PFSK-1 (cell line): Measurements from ENCODE around the gene FLT4.

Source experiments
- POLR2AphosphoS5 ChIP-seq: IDR thresholded peaks from 2 replicates; pipeline ENCODE4 v1.6.1; 2012; ENCODE audit warnings: low read depth, mild to moderate bottlenecking, control low read depth, low read length, moderate library complexity
- SIN3A ChIP-seq: IDR thresholded peaks from 2 replicates; pipeline ENCODE4 v1.6.1; 2012; ENCODE audit warnings: mild to moderate bottlenecking, low read length, moderate library complexity, borderline replicate concordance; ENCODE audit not compliant: insufficient read depth
- TAF1 ChIP-seq: IDR thresholded peaks from 2 replicates; pipeline ENCODE4 v1.6.1; 2012; ENCODE audit warnings: low read length, control low read depth, borderline replicate concordance; ENCODE audit not compliant: insufficient read depth

- no peak for TF ChIP-seq TAF1
- no peak for TF ChIP-seq SIN3A
- no peak for TF ChIP-seq POLR2AphosphoS5
Observed at GRCh38 chr5:180611140-180611850, 38.1 kb downstream of the FLT4 start.
